OCI-LY7 (cell line): Measurements from ENCODE around the gene ARL9. TPM values are rescaled to one million over a fixed set of nuclear protein-coding genes. Genes with fewer than 3 reads are reported as not detected.

Experiments used
- BruUV-seq: library from RNA; stranded (reverse); fragments of 400-500 nt; replicated peaks from 2 replicates; lab custom pipeline; 2021; lab: Mats Ljungman, UMichigan
- CTCF ChIA-PET: fragments of 300-600 bp; sonication (Branson Sonifier 250); formaldehyde crosslinking; loops from one replicate; lab custom pipeline; 2022; ENCODE audit warnings: antibody characterized with exemption; ENCODE audit not compliant: unreplicated experiment; lab: Charles Lee
- POLR2A ChIA-PET: fragments of 300-600 bp; sonication (Branson Sonifier 250); formaldehyde crosslinking; loops from one replicate; lab custom pipeline; 2022; ENCODE audit warnings: antibody characterized with exemption; lab: Charles Lee
- DNase-seq: peaks from one replicate; pipeline ENCODE4 v3.0.0-alpha.2; 2015; ENCODE audit warnings: low spot score
- H2AFZ ChIP-seq: fragments of 200-600 bp; sonication (generic), shearing (Covaris generic); 2 replicates; pipeline ENCODE4 v1.6.1; 2014; ENCODE audit warnings: mild to moderate bottlenecking, antibody characterized with exemption, low read length, moderate library complexity
- H3K27ac ChIP-seq: fragments of 200-600 bp; sonication (generic); 2 replicates; pipeline ENCODE4 v1.5.1; 2014; ENCODE audit warnings: mixed run types, low read depth, mild to moderate bottlenecking, moderate library complexity, low read length, inconsistent platforms; ENCODE audit not compliant: poor library complexity, severe bottlenecking
- H3K36me3 ChIP-seq: fragments of 200-600 bp; sonication (generic); 2 replicates; pipeline ENCODE4 v1.6.1; 2014; ENCODE audit warnings: mild to moderate bottlenecking, antibody characterized with exemption, low read length, moderate library complexity, mixed read lengths; ENCODE audit not compliant: insufficient read depth
- H3K4me1 ChIP-seq: fragments of 200-600 bp; sonication (generic); 2 replicates; pipeline ENCODE4 v1.5.1; 2014; ENCODE audit warnings: mild to moderate bottlenecking, low read length; ENCODE audit not compliant: insufficient read depth, poor library complexity, severe bottlenecking
- H3K4me2 ChIP-seq: fragments of 200-600 bp; sonication (generic); 2 replicates; pipeline ENCODE4 v1.6.1; 2014; ENCODE audit warnings: mild to moderate bottlenecking, low read length
- H3K4me3 ChIP-seq: fragments of 200-600 bp; sonication (generic); 2 replicates; pipeline ENCODE4 v1.5.1; 2014; ENCODE audit warnings: mild to moderate bottlenecking, low read depth, low read length; ENCODE audit not compliant: poor library complexity, severe bottlenecking
- H3K79me2 ChIP-seq: fragments of 200-600 bp; sonication (generic); 2 replicates; pipeline ENCODE4 v1.6.1; 2016; ENCODE audit warnings: low read depth, mild to moderate bottlenecking, low read length, moderate library complexity, mixed read lengths; ENCODE audit not compliant: insufficient read depth
- H3K9me2 ChIP-seq: fragments of 200-600 bp; sonication (generic); 2 replicates; pipeline ENCODE4 v1.6.1; 2016; ENCODE audit warnings: mild to moderate bottlenecking, low read length, mixed read lengths; ENCODE audit not compliant: insufficient read depth
- H3K9me3 ChIP-seq: fragments of 200-600 bp; sonication (generic); 2 replicates; pipeline ENCODE4 v1.6.1; 2014; ENCODE audit warnings: mild to moderate bottlenecking, mixed run types, low read length, mixed read lengths
- H4K20me1 ChIP-seq: fragments of 200-600 bp; sonication (generic); 2 replicates; pipeline ENCODE4 v1.6.1; 2014; ENCODE audit warnings: mild to moderate bottlenecking, antibody characterized with exemption, low read length, moderate library complexity, mixed read lengths; ENCODE audit not compliant: insufficient read depth
- CTCF ChIP-seq: fragments of 200-600 bp; sonication (generic); conservative IDR thresholded peaks from 2 replicates; pipeline ENCODE4 v1.5.1; 2014; ENCODE audit warnings: mild to moderate bottlenecking, antibody characterized with exemption, low read length, moderate library complexity, mixed read lengths
- EZH2phosphoT487 ChIP-seq: fragments of 200-600 bp; sonication (generic); IDR thresholded peaks from 2 replicates; pipeline ENCODE4 v1.6.1; 2018; ENCODE audit warnings: low read depth, borderline replicate concordance, mild to moderate bottlenecking, mixed run types, antibody characterized with exemption, low read length, moderate library complexity, mixed read lengths
- intact Hi-C: fragments of 100-400 bp; cut with micrococcal nuclease; formaldehyde crosslinking; loops from one replicate; pipeline ENCODE4 v1.10.0; 2022; ENCODE audit not compliant: unreplicated experiment
- total RNA-seq, 2 experiments: library from RNA; depleted of rRNA in 1 of 2; stranded (reverse); fragments of >200 nt in 1 of 2; shearing (Covaris generic) in 1 of 2; gene quantifications; 2 replicates each; pipeline ENCODE4 v1.2.3, GENCODE V29; 2014 to 2022

The ARL9 gene
- total RNA-seq, 2 experiments from 2014 or later = 0.32 to 0.76 TPM

GRCh38 chr4:56462157-56462556 lies 43.4 kb upstream of the ARL9 start:
- Histone ChIP-seq H2AFZ (no peak overlapping the region), H3K79me2 (peaks cover 57% of the 10 kb centered on the region), H4K20me1 (peaks cover 27% of the 10 kb centered on the region), H3K4me3 (no peak overlapping the region), H3K36me3 (peaks cover 69% of the 10 kb centered on the region), H3K9me3 (no peaks in the 10 kb centered on the region), H3K27ac (no peak overlapping the region), H3K9me2 (no peaks in the 10 kb centered on the region), H3K4me2 (no peak overlapping the region), H3K4me1 (peaks cover 21% of the 10 kb centered on the region)
- ChIA-PET POLR2A (interaction anchor here (0.5 to 1.3 kb wide), 4 partner anchors 10 to 238 kb away, joined by 3 to 7 read pairs (median 4); no protein-coding TSS in a partner anchor), CTCF (no interaction called here)
- BruUV-seq = no TSS peak
- no peak for TF ChIP-seq CTCF
- TF ChIP-seq EZH2phosphoT487 = no peak
- intact Hi-C loops = no loop called here
- DNase-seq = no peak

DNA sequence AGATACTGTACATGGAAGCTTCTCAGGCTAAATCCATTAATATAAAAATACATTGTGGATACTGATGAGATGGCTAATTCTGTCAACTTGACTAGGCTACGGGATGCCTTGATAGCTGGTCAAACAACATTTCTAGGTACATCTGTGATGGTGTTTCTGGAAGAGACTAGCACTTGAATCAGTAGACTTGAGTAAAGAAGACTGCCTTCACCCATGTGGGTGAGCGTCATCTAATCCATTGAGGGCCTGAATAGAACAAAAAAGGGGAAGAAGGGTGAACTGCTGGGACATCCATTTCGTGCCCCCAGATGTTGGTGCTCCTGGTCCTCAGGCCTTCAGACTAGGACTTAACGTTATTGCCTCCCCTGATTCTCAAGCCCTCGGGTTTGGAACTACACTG lies 41.9 kb upstream of the ARL9 start:
- H4K20me1 ChIP-seq = peaks cover 20% of the 10 kb centered on the region
- H3K4me2 ChIP-seq = peak overlapping the region; percentile 94; the same call in 1 of the 2 replicates
- no TSS peak for BruUV-seq
- intact Hi-C loops = no loop called here
- no peaks in the 10 kb centered on the region for H3K9me2 ChIP-seq
- POLR2A ChIA-PET = no interaction called here
- CTCF ChIA-PET = no interaction called here
- H3K4me3 ChIP-seq = no peak overlapping the region
- peaks cover 21% of the 10 kb centered on the region for H3K4me1 ChIP-seq
- DNase-seq = no peak
- H3K79me2 ChIP-seq = peaks cover 59% of the 10 kb centered on the region
- no peak overlapping the region for H3K27ac ChIP-seq
- TF ChIP-seq EZH2phosphoT487 (no peak), CTCF (no peak)
- H3K36me3 ChIP-seq = peaks cover 53% of the 10 kb centered on the region
- H3K9me3 ChIP-seq = no peaks in the 10 kb centered on the region
- no peak overlapping the region for H2AFZ ChIP-seq

- Histone ChIP-seq H3K4me2 (peak overlapping the region; percentile 94), H3K36me3 (peaks cover 50% of the 10 kb centered on the region), H3K9me2 (no peaks in the 10 kb centered on the region), H3K4me3 (peak overlapping the region; percentile 99), H2AFZ (no peak overlapping the region), H3K27ac (no peak overlapping the region), H3K4me1 (peaks cover 30% of the 10 kb centered on the region), H3K9me3 (no peaks in the 10 kb centered on the region), H3K79me2 (peaks cover 59% of the 10 kb centered on the region), H4K20me1 (peaks cover 20% of the 10 kb centered on the region; the same call in 1 of the 2 replicates)
- TF ChIP-seq CTCF (no peak), EZH2phosphoT487 (no peak)
- no TSS peak for BruUV-seq
- POLR2A ChIA-PET = interaction anchor here (1.6 kb wide), 1 partner anchor 18 kb away, joined by 4 read pairs; no protein-coding TSS in a partner anchor
- DNase-seq = no peak
- intact Hi-C loops = no loop called here
- CTCF ChIA-PET = no interaction called here
Measured at GRCh38 chr4:56464581-56464980, 41.0 kb upstream of the ARL9 start.
